HL-60 (cell line): ENCODE results near the gene NAT9.

Experiments used
- DNase-seq, 2 experiments: peaks; one replicate each; pipeline ENCODE4 v3.0.0-alpha.2; 2010 to 2020; ENCODE audit warnings: low read depth in 1 of 2, low spot score in 1 of 2
- H3K27ac ChIP-seq: fragments of 250-450 bp; sonication (Bioruptor Pico); replicated peaks from 2 replicates; pipeline ENCODE4 v1.5.1; 2020; ENCODE audit warnings: mild to moderate bottlenecking, moderate library complexity
- H3K27me3 ChIP-seq: fragments of 250-450 bp; sonication (Bioruptor Pico); 2 replicates; pipeline ENCODE4 v1.5.1; 2021; ENCODE audit warnings: mild to moderate bottlenecking, moderate library complexity; ENCODE audit not compliant: insufficient read depth, poor library complexity, severe bottlenecking
- H3K4me3 ChIP-seq: replicated peaks from 2 replicates; pipeline ENCODE4 v1.5.1; 2011; ENCODE audit warnings: mild to moderate bottlenecking, control low read depth, low read length; ENCODE audit not compliant: insufficient read depth
- CTCF ChIP-seq: IDR thresholded peaks from one replicate; pipeline ENCODE4 v1.5.1; 2011; ENCODE audit warnings: low read length, control low read depth, inconsistent platforms; ENCODE audit not compliant: insufficient read depth
- GABPA ChIP-seq: IDR thresholded peaks from 2 replicates; pipeline ENCODE4 v1.6.1; 2012; ENCODE audit warnings: low read depth
- POLR2AphosphoS5 ChIP-seq: IDR thresholded peaks from 2 replicates; pipeline ENCODE4 v1.6.1; 2012; ENCODE audit warnings: low read depth
- REST ChIP-seq: IDR thresholded peaks from 2 replicates; pipeline ENCODE4 v1.6.1; 2012; ENCODE audit warnings: low read depth; ENCODE audit not compliant: insufficient replicate concordance
- SPI1 ChIP-seq: IDR thresholded peaks from 2 replicates; pipeline ENCODE4 v1.6.1; 2012; ENCODE audit warnings: low read depth, mild to moderate bottlenecking, borderline replicate concordance

NAT9 gene

DNA sequence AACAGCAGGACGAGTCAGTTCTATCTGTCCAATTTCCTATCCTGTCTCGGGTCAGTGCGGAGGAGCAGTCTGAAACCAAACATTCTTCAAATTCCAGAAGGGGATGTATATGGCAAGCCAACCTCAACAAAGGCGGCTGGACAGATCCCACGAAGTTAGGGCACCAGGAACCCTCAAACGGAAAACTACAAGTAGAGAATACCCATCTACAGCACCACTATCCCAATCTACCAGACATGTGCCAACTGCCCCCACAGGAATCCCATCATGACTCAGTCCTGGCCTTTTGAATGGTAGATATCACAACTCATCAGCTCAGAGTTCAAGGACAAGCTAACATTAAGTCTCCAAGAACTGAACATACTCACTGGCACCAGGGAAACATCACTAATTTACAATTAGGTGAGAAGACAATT is 2.3 kb downstream of the NAT9 start:
- TF ChIP-seq POLR2AphosphoS5 (no peak), GABPA (no peak), SPI1 (no peak), CTCF (no peak), REST (no peak)
- H3K27me3 ChIP-seq = no peaks in the 10 kb centered on the region
- H3K27ac ChIP-seq = no peak overlapping the region
- no peak overlapping the region for H3K4me3 ChIP-seq
- DNase-seq = no peak

GRCh38 chr17:74773414-74773813 is 2.7 kb downstream of the NAT9 start:
- Histone ChIP-seq H3K27ac (no peak overlapping the region), H3K4me3 (no peak overlapping the region), H3K27me3 (no peaks in the 10 kb centered on the region)
- DNase-seq = no peak
- TF ChIP-seq GABPA (no peak), REST (no peak)

GRCh38 chr17:74772053-74772452 is 4.1 kb downstream of the NAT9 start:
- Histone ChIP-seq H3K4me3 (no peak overlapping the region), H3K27ac (no peak overlapping the region), H3K27me3 (no peaks in the 10 kb centered on the region)
- TF ChIP-seq CTCF (no peak), SPI1 (no peak), GABPA (no peak), REST (no peak)
- no peak for DNase-seq
